ENCODE measurements around the gene LRP1B.

Gene LRP1B

DNA sequence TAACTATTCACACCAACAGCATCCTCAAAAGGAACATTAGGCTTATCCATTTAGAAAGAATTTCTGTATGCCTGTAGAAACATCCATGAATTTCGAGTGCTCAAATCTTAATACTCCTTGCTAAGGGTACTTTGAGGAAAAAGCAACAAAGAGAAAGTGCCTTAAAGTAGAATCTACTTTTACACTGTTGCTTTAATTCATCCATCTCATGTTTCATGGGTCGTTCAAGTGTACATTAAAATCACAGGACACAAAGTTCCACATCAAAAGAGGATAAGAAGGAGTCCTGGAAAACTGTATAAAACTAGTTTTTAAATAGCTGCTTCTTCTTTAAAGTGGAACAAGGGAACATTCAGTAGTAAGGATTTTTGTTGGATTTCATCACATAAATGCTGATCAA, 54.5 kb downstream of the LRP1B start:
- ATAC-seq: no peak
- no peak for DNase-seq (ENCODE audit: low spot score in 2 of 2)
- Mint-ChIP-seq H3K36me3 (no peaks in the 10 kb centered on the region), H3K4me3 (no peak overlapping the region), H3K4me1 (no peaks in the 10 kb centered on the region), H3K9me3 (peaks cover 32% of the 10 kb centered on the region), H3K27ac (no peak overlapping the region)

DNA sequence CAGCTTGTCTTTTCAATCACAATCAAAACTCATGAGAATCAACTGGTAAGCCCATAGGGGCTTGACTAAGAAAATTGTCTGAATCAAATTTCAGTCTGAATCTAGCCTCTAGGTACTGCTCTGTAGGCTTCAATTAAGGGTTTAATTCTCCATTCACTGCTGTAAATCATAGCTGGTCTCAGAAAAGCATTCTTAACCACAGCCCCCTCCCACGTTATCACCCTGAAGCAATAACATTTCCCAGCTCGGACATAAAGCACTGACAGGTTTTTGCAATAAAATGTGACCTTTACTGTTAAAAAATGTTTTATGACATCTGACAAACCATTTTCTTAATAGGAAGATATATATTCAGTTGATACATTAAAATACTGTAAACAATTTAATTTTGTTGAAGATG, 55.0 kb downstream of the LRP1B start:
- ATAC-seq: no peak
- H3K4me3 Mint-ChIP-seq: no peak overlapping the region
- no peak for DNase-seq (ENCODE audit: low spot score in 2 of 2)

DNA sequence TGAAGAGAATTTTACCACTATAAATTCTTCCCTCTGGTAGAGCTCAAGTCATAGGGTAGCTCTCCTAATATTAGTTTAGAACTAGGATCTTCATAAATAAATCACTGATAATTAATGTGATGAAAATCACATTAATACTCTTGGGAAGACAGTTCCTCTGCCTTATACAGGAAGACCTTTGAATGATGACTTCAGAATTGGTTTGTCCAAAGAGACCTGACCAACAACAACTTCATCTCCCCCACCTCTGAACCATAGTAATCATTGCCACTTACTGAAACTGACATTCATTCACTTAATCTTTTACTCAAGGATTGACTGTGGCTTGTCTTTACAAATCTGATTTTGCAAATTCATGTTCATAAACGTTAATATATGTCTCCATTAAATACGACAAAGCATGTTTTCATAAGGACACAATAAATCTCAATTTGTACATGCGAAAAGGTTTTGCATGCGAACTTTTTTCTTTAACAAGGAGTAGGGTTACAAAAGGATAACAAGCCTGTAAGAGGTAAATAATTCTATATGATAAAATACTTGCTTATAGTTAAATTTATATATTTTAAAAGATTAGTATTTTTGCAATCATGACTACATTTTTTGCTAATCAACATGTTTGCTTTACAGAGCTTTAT, 61.4 kb downstream of the LRP1B start:
- no peak overlapping the region for H3K4me3 Mint-ChIP-seq
- no peaks in the 10 kb centered on the region for H3K4me1 Mint-ChIP-seq
- DNase-seq (ENCODE audit: low spot score in 2 of 2): no peak
- ATAC-seq: no peak
- no peaks in the 10 kb centered on the region for H3K36me3 Mint-ChIP-seq
- no peak overlapping the region for H3K27ac Mint-ChIP-seq
- peaks cover 22% of the 10 kb centered on the region for H3K9me3 Mint-ChIP-seq

More for the DNA sequence above, 55.0 kb downstream of the LRP1B start:
- Mint-ChIP-seq H3K4me1 (no peaks in the 10 kb centered on the region), H3K36me3 (no peaks in the 10 kb centered on the region), H3K9me3 (peaks cover 28% of the 10 kb centered on the region), H3K27ac (no peak overlapping the region)

- no peak overlapping the region for H3K4me3 Mint-ChIP-seq
- H3K9me3 Mint-ChIP-seq: peaks cover 10% of the 10 kb centered on the region
- no peak overlapping the region for H3K27ac Mint-ChIP-seq
Observed at GRCh38 chr2:142065700-142066099, 65.1 kb downstream of the LRP1B start.

GRCh38 chr2:142065156-142065555, 65.7 kb downstream of the LRP1B start:
- DNase-seq (ENCODE audit: low spot score in 2 of 2) (no peak), ATAC-seq (no peak)
- Mint-ChIP-seq H3K9me3 (peaks cover 11% of the 10 kb centered on the region), H3K36me3 (no peaks in the 10 kb centered on the region), H3K27ac (no peak overlapping the region), H3K4me3 (no peak overlapping the region), H3K4me1 (no peaks in the 10 kb centered on the region)

More at GRCh38 chr2:142065700-142066099, 65.1 kb downstream of the LRP1B start:
- DNase-seq (ENCODE audit: low spot score in 2 of 2) (no peak), ATAC-seq (no peak)
- Mint-ChIP-seq H3K36me3 (no peaks in the 10 kb centered on the region), H3K4me1 (no peaks in the 10 kb centered on the region)

- Mint-ChIP-seq H3K27ac (no peak overlapping the region), H3K4me3 (no peak overlapping the region), H3K9me3 (peaks cover 15% of the 10 kb centered on the region), H3K36me3 (no peaks in the 10 kb centered on the region), H3K4me1 (no peaks in the 10 kb centered on the region)
- ATAC-seq (no peak), DNase-seq (ENCODE audit: low spot score in 2 of 2) (no peak)
Observed at GRCh38 chr2:142061733-142062132, 69.1 kb downstream of the LRP1B start.

DNA sequence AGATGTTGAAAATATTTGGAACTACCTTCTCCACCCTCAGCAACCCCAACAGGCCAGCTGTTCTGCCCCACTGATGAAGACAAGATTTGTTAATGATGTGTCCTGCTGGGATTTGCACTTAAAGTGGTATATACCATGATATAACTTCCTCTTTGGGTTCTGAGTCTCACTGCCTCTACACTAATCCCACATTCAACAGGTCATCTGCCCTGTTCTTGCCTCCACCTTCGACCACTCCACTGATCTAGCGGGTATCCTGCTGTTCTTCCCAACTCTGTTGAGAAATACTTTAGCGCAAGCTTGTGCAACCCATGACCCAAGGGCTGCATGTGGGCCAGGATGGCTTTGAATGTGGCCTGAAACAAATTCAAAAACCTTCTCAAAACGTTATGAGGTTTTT, 72.7 kb downstream of the LRP1B start:
- Mint-ChIP-seq H3K36me3 (no peaks in the 10 kb centered on the region), H3K4me3 (no peak overlapping the region), H3K27ac (no peak overlapping the region), H3K4me1 (no peaks in the 10 kb centered on the region), H3K9me3 (peaks cover 17% of the 10 kb centered on the region)
- ATAC-seq (no peak), DNase-seq (ENCODE audit: low spot score in 2 of 2) (no peak)

DNA sequence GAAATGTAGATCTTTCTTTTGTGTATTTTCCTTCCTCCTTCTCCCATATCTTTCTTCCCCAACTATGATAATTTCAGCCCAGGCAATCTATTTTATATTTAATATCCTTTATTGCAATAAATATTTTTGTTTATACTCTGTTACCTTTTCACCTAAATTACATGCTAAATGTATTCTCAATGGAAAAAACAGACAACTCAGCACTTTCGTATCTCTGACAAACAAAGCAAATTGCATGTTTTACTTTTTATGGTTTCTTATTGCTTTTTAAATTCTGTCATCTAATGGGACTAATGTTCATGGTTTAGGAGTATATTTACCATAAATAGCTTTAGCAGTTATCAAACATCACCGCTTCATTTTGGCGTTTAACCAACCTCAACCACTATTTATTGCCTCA, 74.0 kb downstream of the LRP1B start:
- peaks cover 20% of the 10 kb centered on the region for H3K9me3 Mint-ChIP-seq
- no peaks in the 10 kb centered on the region for H3K4me1 Mint-ChIP-seq
- H3K27ac Mint-ChIP-seq: no peak overlapping the region
- H3K36me3 Mint-ChIP-seq: no peaks in the 10 kb centered on the region
- ATAC-seq (no peak), DNase-seq (ENCODE audit: low spot score in 2 of 2) (no peak)
- no peak overlapping the region for H3K4me3 Mint-ChIP-seq

GRCh38 chr2:142052220-142052863, 78.5 kb downstream of the LRP1B start:
- DNase-seq (ENCODE audit: low spot score in 2 of 2) (no peak), ATAC-seq (no peak)
- H3K4me1 Mint-ChIP-seq: no peaks in the 10 kb centered on the region
- H3K27ac Mint-ChIP-seq: no peak overlapping the region
- H3K4me3 Mint-ChIP-seq: no peak overlapping the region
- no peaks in the 10 kb centered on the region for H3K36me3 Mint-ChIP-seq
- H3K9me3 Mint-ChIP-seq: peaks cover 15% of the 10 kb centered on the region

DNA sequence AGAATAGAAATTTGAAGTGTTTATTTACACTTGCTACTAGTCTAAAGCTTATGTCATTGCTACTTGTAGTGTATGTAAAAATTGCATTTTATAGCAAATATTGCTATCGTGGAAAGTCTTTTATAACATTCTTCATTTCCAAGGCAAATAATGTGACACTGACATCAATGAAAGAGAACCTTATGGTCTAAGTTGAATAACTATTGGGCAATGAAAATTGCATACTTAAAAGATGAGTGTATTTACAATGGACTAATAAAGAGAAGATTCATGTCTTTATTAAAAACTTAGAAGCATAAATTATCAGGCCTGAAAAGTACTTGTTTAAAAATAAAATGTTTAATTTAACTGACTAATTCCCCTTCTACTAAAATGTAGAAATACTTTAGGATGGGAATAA, 82.2 kb downstream of the LRP1B start:
- Mint-ChIP-seq H3K36me3 (no peaks in the 10 kb centered on the region), H3K27ac (no peak overlapping the region), H3K4me1 (no peaks in the 10 kb centered on the region), H3K4me3 (no peak overlapping the region), H3K9me3 (peaks cover 7% of the 10 kb centered on the region)
- no peak for DNase-seq (ENCODE audit: low spot score in 2 of 2)
- no peak for ATAC-seq

DNA sequence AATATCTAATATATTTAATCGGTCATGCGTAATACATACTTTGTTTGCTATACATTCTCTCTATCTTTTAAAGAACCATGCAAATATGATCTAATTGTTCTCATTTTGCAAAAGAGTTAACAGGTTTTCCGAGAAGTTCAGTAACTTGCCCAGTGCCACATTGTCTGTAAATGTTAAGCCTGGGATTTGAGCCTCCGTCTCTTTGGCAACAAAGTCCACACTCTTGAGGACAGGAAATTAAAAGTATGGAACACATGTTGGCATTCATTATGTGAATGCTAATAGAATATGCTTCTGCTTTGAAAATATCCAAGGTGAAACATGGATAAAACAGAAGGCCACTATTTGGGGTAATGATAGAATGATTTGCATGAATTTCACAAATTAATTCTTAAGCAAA, 85.2 kb downstream of the LRP1B start:
- no peak for ATAC-seq
- H3K4me1 Mint-ChIP-seq: no peaks in the 10 kb centered on the region
- H3K27ac Mint-ChIP-seq: no peak overlapping the region
- H3K36me3 Mint-ChIP-seq: no peaks in the 10 kb centered on the region
- peaks cover 7% of the 10 kb centered on the region for H3K9me3 Mint-ChIP-seq
- no peak for DNase-seq (ENCODE audit: low spot score in 2 of 2)
- no peak overlapping the region for H3K4me3 Mint-ChIP-seq

DNA sequence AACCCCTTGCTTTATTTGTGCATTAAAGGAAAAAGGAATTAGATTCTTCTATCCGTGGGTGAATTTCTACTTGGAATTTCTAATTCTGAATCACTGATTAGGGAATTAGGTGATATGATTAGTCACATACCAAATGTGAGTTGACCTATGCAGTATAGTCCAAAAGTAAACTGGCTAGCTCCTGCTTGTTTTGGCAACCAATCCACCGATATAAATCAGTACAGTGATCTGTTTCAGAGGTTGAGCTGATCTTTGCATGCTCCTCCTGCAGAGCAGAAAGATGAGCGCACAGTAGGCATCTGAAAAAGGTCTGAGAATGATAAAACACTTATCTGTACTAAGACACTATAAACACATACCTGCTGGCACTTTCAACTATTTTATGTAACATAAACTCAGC, 86.6 kb downstream of the LRP1B start:
- H3K27ac Mint-ChIP-seq: no peak overlapping the region
- H3K4me1 Mint-ChIP-seq: no peaks in the 10 kb centered on the region
- peaks cover 14% of the 10 kb centered on the region for H3K9me3 Mint-ChIP-seq
- no peak for DNase-seq (ENCODE audit: low spot score in 2 of 2)
- H3K36me3 Mint-ChIP-seq: no peaks in the 10 kb centered on the region
- ATAC-seq: no peak
- H3K4me3 Mint-ChIP-seq: no peak overlapping the region

- no peak for ATAC-seq
- Mint-ChIP-seq H3K4me3 (no peak overlapping the region), H3K27ac (no peak overlapping the region), H3K4me1 (no peaks in the 10 kb centered on the region), H3K36me3 (no peaks in the 10 kb centered on the region), H3K9me3 (peaks cover 15% of the 10 kb centered on the region)
- no peak for DNase-seq (ENCODE audit: low spot score in 2 of 2)
Observed at GRCh38 chr2:142042536-142043199, 88.1 kb downstream of the LRP1B start.

- Mint-ChIP-seq H3K36me3 (no peaks in the 10 kb centered on the region), H3K4me1 (no peaks in the 10 kb centered on the region), H3K9me3 (peaks cover 18% of the 10 kb centered on the region), H3K4me3 (no peak overlapping the region), H3K27ac (no peak overlapping the region)
- ATAC-seq (no peak), DNase-seq (ENCODE audit: low spot score in 2 of 2) (no peak)
Observed at GRCh38 chr2:142041996-142042395, 88.8 kb downstream of the LRP1B start.

- H3K4me3 Mint-ChIP-seq: no peak overlapping the region
- H3K4me1 Mint-ChIP-seq: no peaks in the 10 kb centered on the region
- H3K9me3 Mint-ChIP-seq: peaks cover 18% of the 10 kb centered on the region
- no peak overlapping the region for H3K27ac Mint-ChIP-seq
- no peaks in the 10 kb centered on the region for H3K36me3 Mint-ChIP-seq
- DNase-seq (ENCODE audit: low spot score in 2 of 2) (no peak), ATAC-seq (no peak)
Observed at GRCh38 chr2:142041105-142041504, 89.7 kb downstream of the LRP1B start.

- no peak overlapping the region for H3K27ac Mint-ChIP-seq
- peaks cover 21% of the 10 kb centered on the region for H3K9me3 Mint-ChIP-seq
- DNase-seq (ENCODE audit: low spot score in 2 of 2) (no peak), ATAC-seq (no peak)
- H3K4me1 Mint-ChIP-seq: no peaks in the 10 kb centered on the region
- no peak overlapping the region for H3K4me3 Mint-ChIP-seq
- H3K36me3 Mint-ChIP-seq: no peaks in the 10 kb centered on the region
Observed at GRCh38 chr2:142040556-142040955, 90.3 kb downstream of the LRP1B start.

Data from stimulated activated effector memory CD8-positive, alpha-beta T cell treated with anti-CD3 and anti-CD28 coated beads, Interleukin-12 subunit alpha, Interleukin-12 subunit beta, amount 100 ng/mL, for 72 hours (primary cell).